ENCODE data around the gene KCTD1.

The KCTD1 gene

GRCh38 chr18:26556573-26556972 is 8.2 kb upstream of the KCTD1 start:
- Histone ChIP-seq H3K27me3 (ENCODE audit: insufficient read depth, insufficient read length) (no peaks in the 10 kb centered on the region), H3K4me3 (ENCODE audit: insufficient read length, low read depth) (no peak overlapping the region), H3K9ac (ENCODE audit: insufficient read length, low read depth) (no peak overlapping the region), H3K36me3 (ENCODE audit: insufficient read depth, insufficient read length, low read length) (no peaks in the 10 kb centered on the region), H3K9me3 (ENCODE audit: insufficient read depth, low read length) (no peaks in the 10 kb centered on the region), H3K4me1 (ENCODE audit: insufficient read depth, insufficient read length) (no peaks in the 10 kb centered on the region)
- TF ChIP-seq ZNF274 (IDR thresholded peaks at IDR 0.05; ENCODE audit: low read depth, low read length): no peak
- no peak for TF ChIP-seq SUZ12 (IDR thresholded peaks at IDR 0.05; ENCODE audit: extremely low read depth, insufficient read depth, insufficient read length)
- TF ChIP-seq YY1 (IDR thresholded peaks at IDR 0.05; ENCODE audit: insufficient read depth, insufficient read length): no peak
- DNase-seq (ENCODE audit: low read depth, low spot score): no peak

- DNase-seq (ENCODE audit: low read depth, low spot score): no peak
- H3K4me1 ChIP-seq (ENCODE audit: insufficient read depth, insufficient read length): no peaks in the 10 kb centered on the region
- no peak for TF ChIP-seq YY1 (IDR thresholded peaks at IDR 0.05; ENCODE audit: insufficient read depth, insufficient read length)
- TF ChIP-seq SUZ12 (IDR thresholded peaks at IDR 0.05; ENCODE audit: extremely low read depth, insufficient read depth, insufficient read length): no peak
- TF ChIP-seq ZNF274 (IDR thresholded peaks at IDR 0.05; ENCODE audit: low read depth, low read length): no peak
- no peaks in the 10 kb centered on the region for H3K36me3 ChIP-seq (ENCODE audit: insufficient read depth, insufficient read length, low read length)
- H3K9ac ChIP-seq (ENCODE audit: insufficient read length, low read depth): no peak overlapping the region
- H3K9me3 ChIP-seq (ENCODE audit: insufficient read depth, low read length): no peaks in the 10 kb centered on the region
- H3K4me3 ChIP-seq (ENCODE audit: insufficient read length, low read depth): no peak overlapping the region
- no peaks in the 10 kb centered on the region for H3K27me3 ChIP-seq (ENCODE audit: insufficient read depth, insufficient read length)
Observed at GRCh38 chr18:26555804-26556553, 7.6 kb upstream of the KCTD1 start.

- Histone ChIP-seq H3K4me1 (ENCODE audit: insufficient read depth, insufficient read length) (no peaks in the 10 kb centered on the region), H3K9ac (ENCODE audit: insufficient read length, low read depth) (no peak overlapping the region), H3K27me3 (ENCODE audit: insufficient read depth, insufficient read length) (no peaks in the 10 kb centered on the region), H3K4me3 (ENCODE audit: insufficient read length, low read depth) (no peak overlapping the region), H3K9me3 (ENCODE audit: insufficient read depth, low read length) (no peaks in the 10 kb centered on the region), H3K36me3 (ENCODE audit: insufficient read depth, insufficient read length, low read length) (no peaks in the 10 kb centered on the region)
- TF ChIP-seq ZNF274 (IDR thresholded peaks at IDR 0.05; ENCODE audit: low read depth, low read length) (no peak), YY1 (IDR thresholded peaks at IDR 0.05; ENCODE audit: insufficient read depth, insufficient read length) (no peak), SUZ12 (IDR thresholded peaks at IDR 0.05; ENCODE audit: extremely low read depth, insufficient read depth, insufficient read length) (no peak)
- no peak for DNase-seq (ENCODE audit: low read depth, low spot score)
Observed at GRCh38 chr18:26553943-26554342, 5.6 kb upstream of the KCTD1 start.

DNA sequence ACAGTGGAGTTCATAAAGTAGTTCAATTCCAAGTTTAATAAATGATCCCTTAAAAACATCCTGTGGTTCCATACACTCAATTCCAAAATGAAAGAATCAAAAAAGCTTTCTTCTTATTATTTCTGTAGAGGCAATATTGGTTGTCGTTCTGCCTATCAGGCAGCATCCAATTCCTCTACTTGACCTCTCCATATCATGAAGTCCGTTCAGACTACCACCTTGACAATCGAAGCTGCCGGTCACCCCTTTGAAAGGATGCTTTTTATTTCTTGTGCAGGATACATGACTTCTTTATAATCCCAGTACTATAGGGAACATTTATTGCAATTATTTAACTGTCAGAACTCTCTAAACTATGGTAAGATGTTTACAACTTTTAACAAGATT is 3.3 kb upstream of the KCTD1 start:
- H3K4me3 ChIP-seq (ENCODE audit: insufficient read length, low read depth): no peak overlapping the region
- no peaks in the 10 kb centered on the region for H3K27me3 ChIP-seq (ENCODE audit: insufficient read depth, insufficient read length)
- no peaks in the 10 kb centered on the region for H3K4me1 ChIP-seq (ENCODE audit: insufficient read depth, insufficient read length)
- H3K9me3 ChIP-seq (ENCODE audit: insufficient read depth, low read length): no peaks in the 10 kb centered on the region
- H3K9ac ChIP-seq (ENCODE audit: insufficient read length, low read depth): no peak overlapping the region
- DNase-seq (ENCODE audit: low read depth, low spot score): no peak
- peaks cover 7% of the 10 kb centered on the region for H3K36me3 ChIP-seq (ENCODE audit: insufficient read depth, insufficient read length, low read length)
- TF ChIP-seq SUZ12 (IDR thresholded peaks at IDR 0.05; ENCODE audit: extremely low read depth, insufficient read depth, insufficient read length) (no peak), ZNF274 (IDR thresholded peaks at IDR 0.05; ENCODE audit: low read depth, low read length) (no peak), YY1 (IDR thresholded peaks at IDR 0.05; ENCODE audit: insufficient read depth, insufficient read length) (no peak)

GRCh38 chr18:26550998-26551694 is 2.8 kb upstream of the KCTD1 start:
- Histone ChIP-seq H3K36me3 (ENCODE audit: insufficient read depth, insufficient read length, low read length) (peaks cover 10% of the 10 kb centered on the region), H3K27me3 (ENCODE audit: insufficient read depth, insufficient read length) (no peaks in the 10 kb centered on the region), H3K4me1 (ENCODE audit: insufficient read depth, insufficient read length) (no peaks in the 10 kb centered on the region), H3K4me3 (ENCODE audit: insufficient read length, low read depth) (peak overlapping the region; percentile 34), H3K9me3 (ENCODE audit: insufficient read depth, low read length) (no peaks in the 10 kb centered on the region), H3K9ac (ENCODE audit: insufficient read length, low read depth) (no peak overlapping the region)
- DNase-seq (ENCODE audit: low read depth, low spot score): no peak
- TF ChIP-seq SUZ12 (IDR thresholded peaks at IDR 0.05; ENCODE audit: extremely low read depth, insufficient read depth, insufficient read length) (no peak), YY1 (IDR thresholded peaks at IDR 0.05; ENCODE audit: insufficient read depth, insufficient read length) (no peak), ZNF274 (IDR thresholded peaks at IDR 0.05; ENCODE audit: low read depth, low read length) (no peak)

- Histone ChIP-seq H3K9ac (ENCODE audit: insufficient read length, low read depth) (peak overlapping the region; percentile 74), H3K36me3 (ENCODE audit: insufficient read depth, insufficient read length, low read length) (peaks cover 10% of the 10 kb centered on the region), H3K9me3 (ENCODE audit: insufficient read depth, low read length) (no peaks in the 10 kb centered on the region), H3K4me3 (ENCODE audit: insufficient read length, low read depth) (peak overlapping the region; percentile 30), H3K4me1 (ENCODE audit: insufficient read depth, insufficient read length) (no peaks in the 10 kb centered on the region), H3K27me3 (ENCODE audit: insufficient read depth, insufficient read length) (no peaks in the 10 kb centered on the region)
- DNase-seq (ENCODE audit: low read depth, low spot score): no peak
- TF ChIP-seq SUZ12 (IDR thresholded peaks at IDR 0.05; ENCODE audit: extremely low read depth, insufficient read depth, insufficient read length) (no peak), YY1 (IDR thresholded peaks at IDR 0.05; ENCODE audit: insufficient read depth, insufficient read length) (no peak), ZNF274 (IDR thresholded peaks at IDR 0.05; ENCODE audit: low read depth, low read length) (no peak)
Observed at GRCh38 chr18:26549263-26550094, 1.1 kb upstream of the KCTD1 start.
